Mesothelial cell of epicardium (in vitro differentiated cells): ENCODE measurements around the gene COL23A1. TPM values are rescaled to one million over a fixed set of nuclear protein-coding genes. Genes with fewer than 3 reads are reported as not detected.

Experiments used
- DNase-seq, 2 experiments: peaks; one replicate each; pipeline ENCODE4 v3.0.0; 2021; ENCODE audit warnings: low spot score in 2 of 2; ENCODE audit not compliant: unreplicated experiment in 2 of 2
- H3K27ac Mint-ChIP-seq: 2 replicates; pipeline ENCODE4 v1.8.0; 2021; ENCODE audit warnings: mixed read lengths
- H3K27me3 Mint-ChIP-seq: 2 replicates; pipeline ENCODE4 v1.8.0; 2021; ENCODE audit warnings: low read depth, mixed read lengths
- H3K36me3 Mint-ChIP-seq: 2 replicates; pipeline ENCODE4 v1.8.0; 2021; ENCODE audit warnings: mixed read lengths
- H3K4me1 Mint-ChIP-seq: 2 replicates; pipeline ENCODE4 v1.8.0; 2021; ENCODE audit warnings: mixed read lengths
- H3K4me3 Mint-ChIP-seq: 2 replicates; pipeline ENCODE4 v1.8.0; 2021; ENCODE audit warnings: mild to moderate bottlenecking, moderate library complexity, mixed read lengths
- H3K9me3 Mint-ChIP-seq: 2 replicates; pipeline ENCODE4 v1.8.0; 2021; ENCODE audit warnings: mixed read lengths
- CTCF ChIP-seq: fragments of 200-600 bp; sonication (generic); IDR thresholded peaks from one replicate; pipeline ENCODE4 v1.5.0; 2021; ENCODE audit warnings: antibody characterized with exemption; ENCODE audit not compliant: unreplicated experiment
- total RNA-seq: library from RNA; stranded (reverse); gene quantifications from 3 replicates; pipeline ENCODE4 v1.2.1, GENCODE V29; 2021

Gene COL23A1
- total RNA-seq, 1 donor from 2014 or later = 13.6 TPM

- Mint-ChIP-seq H3K27ac (peak overlapping the region; percentile 8), H3K4me3 (no peak overlapping the region)
- no peak for DNase-seq
Measured at GRCh38 chr5:178619390-178619789, 29.2 kb upstream of the COL23A1 start.

GRCh38 chr5:178612299-178612698 is 22.1 kb upstream of the COL23A1 start:
- no peak for DNase-seq
- Mint-ChIP-seq H3K4me1 (no peaks in the 10 kb centered on the region), H3K36me3 (peaks cover 51% of the 10 kb centered on the region), H3K27me3 (no peaks in the 10 kb centered on the region), H3K27ac (no peak overlapping the region), H3K4me3 (no peak overlapping the region), H3K9me3 (peaks cover 7% of the 10 kb centered on the region)
- no peak for TF ChIP-seq CTCF

More at GRCh38 chr5:178619390-178619789, 29.2 kb upstream of the COL23A1 start:
- Mint-ChIP-seq H3K36me3 (peaks cover 31% of the 10 kb centered on the region), H3K9me3 (no peaks in the 10 kb centered on the region), H3K4me1 (peaks cover 14% of the 10 kb centered on the region), H3K27me3 (no peaks in the 10 kb centered on the region)
- no peak for TF ChIP-seq CTCF

GRCh38 chr5:178606269-178606668 is 16.1 kb upstream of the COL23A1 start:
- Mint-ChIP-seq H3K27me3 (no peaks in the 10 kb centered on the region), H3K4me3 (no peak overlapping the region), H3K27ac (no peak overlapping the region), H3K36me3 (peaks cover 65% of the 10 kb centered on the region), H3K4me1 (no peaks in the 10 kb centered on the region), H3K9me3 (peaks cover 12% of the 10 kb centered on the region)
- DNase-seq = no peak
- TF ChIP-seq CTCF = no peak

- DNase-seq = no peak
- Mint-ChIP-seq H3K4me3 (no peak overlapping the region), H3K27ac (no peak overlapping the region), H3K36me3 (peaks cover 65% of the 10 kb centered on the region), H3K9me3 (peaks cover 8% of the 10 kb centered on the region), H3K4me1 (no peaks in the 10 kb centered on the region), H3K27me3 (no peaks in the 10 kb centered on the region)
- no peak for TF ChIP-seq CTCF
Measured at GRCh38 chr5:178605788-178606187, 15.6 kb upstream of the COL23A1 start.

- Mint-ChIP-seq H3K27me3 (no peaks in the 10 kb centered on the region), H3K4me3 (no peak overlapping the region), H3K4me1 (no peaks in the 10 kb centered on the region), H3K36me3 (peaks cover 72% of the 10 kb centered on the region), H3K9me3 (peaks cover 15% of the 10 kb centered on the region), H3K27ac (no peak overlapping the region)
- DNase-seq = no peak
- TF ChIP-seq CTCF = no peak
Measured at GRCh38 chr5:178602752-178603151, 12.6 kb upstream of the COL23A1 start.

- Mint-ChIP-seq H3K4me3 (no peak overlapping the region), H3K27ac (no peak overlapping the region), H3K9me3 (peaks cover 40% of the 10 kb centered on the region), H3K27me3 (peaks cover 1% of the 10 kb centered on the region), H3K4me1 (peaks cover 5% of the 10 kb centered on the region), H3K36me3 (peaks cover 63% of the 10 kb centered on the region)
- DNase-seq = no peak
- TF ChIP-seq CTCF = no peak
Measured at GRCh38 chr5:178595750-178596149, 5.6 kb upstream of the COL23A1 start.
